UCSD-AML1 (cell line): Measurements from ENCODE around the gene ADCY1.

ENCODE experiments used
- DNase-seq: peaks from one replicate; lab custom pipeline; 2025; ENCODE audit not compliant: unreplicated experiment; lab: John Stamatoyannopoulos, UW

ADCY1 gene

GRCh38 chr7:45592230-45592991 is 18.2 kb downstream of the ADCY1 start:
- DNase-seq: no peak

- no peak for DNase-seq
Observed at GRCh38 chr7:45593121-45593541, 19.0 kb downstream of the ADCY1 start.

- DNase-seq: no peak
Observed at GRCh38 chr7:45593877-45594276, 19.7 kb downstream of the ADCY1 start.

GRCh38 chr7:45594745-45595535 is 20.8 kb downstream of the ADCY1 start:
- no peak for DNase-seq

GRCh38 chr7:45595809-45596664 is 21.9 kb downstream of the ADCY1 start:
- no peak for DNase-seq

GRCh38 chr7:45596665-45597095 is 22.5 kb downstream of the ADCY1 start:
- DNase-seq: no peak

GRCh38 chr7:45597286-45597984 is 23.3 kb downstream of the ADCY1 start:
- DNase-seq: no peak

GRCh38 chr7:45598886-45599520 is 24.8 kb downstream of the ADCY1 start:
- no peak for DNase-seq

GRCh38 chr7:45599851-45600706 is 25.9 kb downstream of the ADCY1 start:
- no peak for DNase-seq

GRCh38 chr7:45601094-45601493 is 26.9 kb downstream of the ADCY1 start:
- no peak for DNase-seq

GRCh38 chr7:45601816-45602540 is 27.8 kb downstream of the ADCY1 start:
- no peak for DNase-seq

- DNase-seq: no peak
Observed at GRCh38 chr7:45606050-45606449, 31.9 kb downstream of the ADCY1 start.

GRCh38 chr7:45606931-45607330 is 32.8 kb downstream of the ADCY1 start:
- DNase-seq: no peak

- DNase-seq: no peak
Observed at GRCh38 chr7:45609180-45609579, 35.0 kb downstream of the ADCY1 start.

GRCh38 chr7:45610019-45610418 is 35.9 kb downstream of the ADCY1 start:
- DNase-seq: no peak

- no peak for DNase-seq
Observed at GRCh38 chr7:45610660-45611299, 36.6 kb downstream of the ADCY1 start.

- DNase-seq: no peak
Observed at GRCh38 chr7:45617166-45617565, 43.0 kb downstream of the ADCY1 start.

GRCh38 chr7:45622058-45622457 is 47.9 kb downstream of the ADCY1 start:
- no peak for DNase-seq
